Body of pancreas (tissue), 4 donors: ENCODE results near the gene EXT2.

Experiments used
- CTCF ChIP-seq, 7 experiments: fragments of 450-650 bp in 4 of 7; fragments of 200-600 bp in 3 of 7; sonication (generic) in 3 of 7; IDR thresholded peaks; one replicate each; pipeline ENCODE4 v1.5.1; 2016 to 2019; ENCODE audit warnings: antibody characterized with exemption in 7 of 7
- POLR2A ChIP-seq, 3 donors: fragments of 450-650 bp; IDR thresholded peaks; one replicate each; pipeline ENCODE4 v1.6.1; 2016; ENCODE audit warnings: antibody characterized with exemption in 3 of 3, mild to moderate bottlenecking in 2 of 3

- no peak for TF ChIP-seq POLR2A (IDR thresholded peaks at IDR 0.05)
- TF ChIP-seq CTCF (IDR thresholded peaks at IDR 0.05), result no peak
Measured at GRCh38 chr11:44235765-44236201, 140.3 kb downstream of the EXT2 start.
